GM12878 (cell line): Measurements from ENCODE around the gene UBR7. TPM values are rescaled to one million over a fixed set of nuclear protein-coding genes. Genes with fewer than 3 reads are reported as not detected.

ENCODE experiments used
- ATAC-seq: fragments of 200-7000 bp; cut with Tn5 transposase; 3 replicates; pipeline ENCODE4 v1.9.1; 2020; ENCODE audit warnings: mild to moderate bottlenecking, moderate library complexity
- BruUV-seq: library from RNA; stranded (reverse); fragments of 400-500 nt; replicated peaks from 2 replicates; lab custom pipeline; 2021; lab: Mats Ljungman, UMichigan
- CTCF ChIA-PET: fragments of 300-600 bp; sonication (Branson Sonifier 250); formaldehyde crosslinking; extraction: SDS; loops from one replicate; lab custom pipeline; 2021; ENCODE audit warnings: inconsistent platforms; lab: Yijun Ruan, JAX
- POLR2A ChIA-PET: fragments of 350-600 bp; formaldehyde crosslinking; extraction: SDS; loops from one replicate; lab custom pipeline; 2021; ENCODE audit warnings: inconsistent platforms; lab: Charles Lee
- RAD21 ChIA-PET: fragments of 300-600 bp; sonication (Branson Sonifier 250); formaldehyde crosslinking; loops from one replicate; lab custom pipeline; 2023; ENCODE audit warnings: antibody characterized with exemption; ENCODE audit not compliant: unreplicated experiment; lab: Charles Lee
- SMC1A ChIA-PET: fragments of 300-600 bp; sonication (Branson Sonifier 250); formaldehyde crosslinking; loops from one replicate; lab custom pipeline; 2023; ENCODE audit not compliant: unreplicated experiment, uncharacterized antibody; lab: Charles Lee
- DNase-seq: peaks from one replicate; pipeline ENCODE4 v3.0.0-alpha.2; 2011; ENCODE audit warnings: low read depth, low spot score
- FAIRE-seq: peaks from 3 replicates; lab custom pipeline; 2011; peaks lifted over from hg19 to GRCh38; lab: Jason Lieb, UNC
- H2AFZ ChIP-seq: 2 replicates; pipeline ENCODE4 v1.6.0; 2011; ENCODE audit warnings: low read depth, low read length, control low read depth; ENCODE audit not compliant: control insufficient read depth
- H3K27ac ChIP-seq: 2 replicates; pipeline ENCODE4 v1.5.1; 2011; ENCODE audit warnings: control low read depth; ENCODE audit not compliant: control insufficient read depth, insufficient read depth
- H3K27me3 ChIP-seq, 2 experiments: replicated peaks in 1 of 2; 2 replicates each; pipeline versions ENCODE4 v1.6.0 to v1.6.1; 2011; ENCODE audit warnings: low read length in 1 of 2; ENCODE audit not compliant: control insufficient read depth in 2 of 2, insufficient read depth in 2 of 2
- H3K36me3 ChIP-seq, 2 experiments: 2 replicates each; pipeline ENCODE4 v1.5.1; 2011; ENCODE audit warnings: low read length in 1 of 2; ENCODE audit not compliant: control insufficient read depth in 2 of 2, insufficient read depth in 2 of 2
- H3K4me1 ChIP-seq: 2 replicates; pipeline ENCODE4 v1.6.1; 2011; ENCODE audit warnings: mild to moderate bottlenecking, low read length, moderate library complexity, mixed read lengths; ENCODE audit not compliant: control insufficient read depth, insufficient read depth
- H3K4me2 ChIP-seq: 2 replicates; pipeline ENCODE4 v1.6.0; 2011; ENCODE audit warnings: control low read depth; ENCODE audit not compliant: control insufficient read depth, insufficient read depth
- H3K4me3 ChIP-seq: fragments of 200-600 bp; sonication (generic); 2 replicates; pipeline ENCODE4 v1.5.1; 2016
- H3K79me2 ChIP-seq: 2 replicates; pipeline ENCODE4 v1.6.0; 2011; ENCODE audit warnings: low read length; ENCODE audit not compliant: control insufficient read depth, insufficient read depth
- H3K9ac ChIP-seq: 2 replicates; pipeline ENCODE4 v1.8.0; 2011; ENCODE audit warnings: low read length, control low read depth, mixed read lengths; ENCODE audit not compliant: control insufficient read depth, insufficient read depth
- H3K9me3 ChIP-seq: replicated peaks from 3 replicates; pipeline ENCODE4 v1.5.1; 2011; ENCODE audit warnings: mild to moderate bottlenecking, low read length; ENCODE audit not compliant: control insufficient read depth, insufficient read depth
- H4K20me1 ChIP-seq: 2 replicates; pipeline ENCODE4 v1.6.0; 2011; ENCODE audit not compliant: control insufficient read depth, insufficient read depth
- BCL11A ChIP-seq: IDR thresholded peaks from 2 replicates; pipeline ENCODE4 v1.6.1; 2011; ENCODE audit warnings: low read depth, low read length
- BCLAF1 ChIP-seq: fragments of 450-650 bp; IDR thresholded peaks from 2 replicates; pipeline ENCODE4 v1.6.1; 2017; ENCODE audit warnings: antibody characterized with exemption, mild to moderate bottlenecking, moderate library complexity
- EED ChIP-seq: sonication (generic); IDR thresholded peaks from 2 replicates; pipeline ENCODE4 v1.6.1; 2016; ENCODE audit warnings: antibody characterized with exemption, low read depth
- ETV6 ChIP-seq, 2 experiments: fragments of 450-650 bp in 1 of 2; IDR thresholded peaks in 1 of 2; conservative IDR thresholded peaks in 1 of 2; 2 replicates each; pipeline ENCODE4 v1.6.1; 2014; ENCODE audit warnings: antibody characterized with exemption in 1 of 2, borderline replicate concordance in 1 of 2, low read depth in 1 of 2, mild to moderate bottlenecking in 1 of 2, moderate library complexity in 1 of 2
- HDGF ChIP-seq: fragments of 450-650 bp; IDR thresholded peaks from 2 replicates; pipeline ENCODE4 v1.6.1; 2016; ENCODE audit warnings: antibody characterized with exemption
- MLLT1 ChIP-seq: fragments of 450-650 bp; IDR thresholded peaks from 2 replicates; pipeline ENCODE4 v1.6.1; 2016; ENCODE audit warnings: mild to moderate bottlenecking
- NFIC ChIP-seq: IDR thresholded peaks from 2 replicates; pipeline ENCODE4 v1.6.1; 2012; ENCODE audit warnings: low read depth, mild to moderate bottlenecking, inconsistent platforms, low read length, moderate library complexity
- SPI1 ChIP-seq: IDR thresholded peaks from 2 replicates; pipeline ENCODE4 v1.6.1; 2011; ENCODE audit warnings: low read depth, mild to moderate bottlenecking, low read length, moderate library complexity, borderline replicate concordance; ENCODE audit not compliant: insufficient read depth
- in situ Hi-C: fragments of 300-500 bp; cut with MboI; formaldehyde crosslinking; loops from 9 replicates; pipeline ENCODE4 v1.14.3; 2018; ENCODE audit warnings: mixed read lengths
- intact Hi-C: fragments of 100-400 bp; cut with micrococcal nuclease; formaldehyde crosslinking; loops from one replicate; pipeline ENCODE4 v1.14.2; 2022; ENCODE audit not compliant: unreplicated experiment
- polyA plus RNA-seq, 11 experiments: library from polyadenylated mRNA; depleted of rRNA in 4 of 11; unstranded in 6 of 11; stranded (reverse) in 5 of 11; fragments of >200 nt; fragmentation: Nextera tagmentation in 4 of 11; fragmentation: Illumina TruSeq in 1 of 11; extraction: Ambion mirVana in 4 of 11; extraction: Trizol in 1 of 11; gene quantifications; 1 replicate in 1 of 11; 2 replicates in 10 of 11; pipeline versions ENCODE4 v1.2.1 to v1.2.3, GENCODE V29; 2011 to 2016; ENCODE audit warnings: inconsistent platforms in 2 of 11, missing spikeins in 2 of 11, low read depth in 1 of 11
- total RNA-seq, 4 experiments: library from RNA; depleted of rRNA in 3 of 4; stranded (reverse); fragments of >200 nt in 3 of 4; fragmentation: Illumina TruSeq in 1 of 4; extraction: Trizol in 1 of 4; gene quantifications; 2 replicates each; pipeline versions ENCODE4 v1.2.1 to v1.2.3, GENCODE V29; 2013 to 2021

UBR7 gene
- total and polyA plus RNA-seq, 10 of the 15 experiments (the other 5 are each of a cell fraction or from before 2014, with no cell fraction given): 14.3 to 85.6 (median 49.9) TPM

- TF ChIP-seq MLLT1 (no peak), BCLAF1 (no peak), ETV6 (conservative IDR thresholded peaks at IDR 0.05 in 1 of 2, IDR thresholded peaks at IDR 0.05 in 1 of 2; ENCODE audit: borderline replicate concordance in 1 of 2, low read depth in 1 of 2) (no peak), NFIC (no peak), SPI1 (no peak)
Observed at GRCh38 chr14:93245764-93246420, 38.8 kb downstream of the UBR7 start (continued).

GRCh38 chr14:93246534-93246933, 39.5 kb downstream of the UBR7 start:
- RAD21 ChIA-PET: no interaction called here
- H4K20me1 ChIP-seq: no peaks in the 10 kb centered on the region
- CTCF ChIA-PET: no interaction called here
- SMC1A ChIA-PET: interaction anchor here (0.6 kb wide), 1 partner anchor 52 kb away, joined by 3 read pairs; no protein-coding TSS in a partner anchor
- no peaks in the 10 kb centered on the region for H3K9me3 ChIP-seq
- H3K79me2 ChIP-seq: no peaks in the 10 kb centered on the region
- H3K4me2 ChIP-seq: no peak overlapping the region
- H3K36me3 ChIP-seq: peaks cover 18 to 22% of the 10 kb centered on the region in 2 experiments
- no peak overlapping the region for H3K27ac ChIP-seq
- H3K4me1 ChIP-seq: no peaks in the 10 kb centered on the region
- H3K9ac ChIP-seq: no peak overlapping the region
- H3K4me3 ChIP-seq: no peak overlapping the region
- H3K27me3 ChIP-seq: no peaks in the 10 kb centered on the region
- POLR2A ChIA-PET: no interaction called here
- TF ChIP-seq HDGF: no peak
- no peak for TF ChIP-seq BCL11A
- no peak for TF ChIP-seq EED
- in situ Hi-C loops: loop anchor here (25.0 kb wide), 1 partner anchor 291 kb away; no protein-coding TSS in a partner anchor
- BruUV-seq: no TSS peak
- FAIRE-seq (peak; percentile 75), DNase-seq (no peak), ATAC-seq (no peak)
- no peak overlapping the region for H2AFZ ChIP-seq
- intact Hi-C loops: no loop called here
